WTC11 (cell line): ENCODE measurements around the gene ANO4.

Source experiments
- CTCF ChIP-seq: fragments of 200-600 bp; IDR thresholded peaks from 2 replicates; pipeline ENCODE4 v1.8.0; 2022; ENCODE audit warnings: antibody characterized with exemption
- IRF1 ChIP-seq: sonication (generic); formaldehyde crosslinking; IDR thresholded peaks from 2 replicates; pipeline ENCODE4 v1.8.0; 2023; ENCODE audit warnings: missing genetic modification reagents
- JUN ChIP-seq: sonication (generic); formaldehyde crosslinking; IDR thresholded peaks from 2 replicates; pipeline ENCODE4 v1.8.0; 2023; ENCODE audit warnings: mild to moderate bottlenecking, missing genetic modification reagents
- PREB ChIP-seq: sonication (generic); formaldehyde crosslinking; IDR thresholded peaks from 2 replicates; pipeline ENCODE4 v1.8.1; 2022; ENCODE audit warnings: mild to moderate bottlenecking, missing genetic modification reagents, moderate library complexity, borderline replicate concordance
- ZNF416 ChIP-seq: fragments of 250-450 bp; sonication (Bioruptor Pico); IDR thresholded peaks from 2 replicates; pipeline ENCODE4 v1.9.0; 2021; ENCODE audit warnings: mild to moderate bottlenecking, inconsistent platforms

GRCh38 chr12:101086490-101087135 is 292.0 kb downstream of the ANO4 start:
- TF ChIP-seq PREB (CRISPR knock-in tag) = no peak
- no peak for TF ChIP-seq CTCF
- TF ChIP-seq IRF1 (CRISPR knock-in tag) = no peak
- TF ChIP-seq ZNF416 (CRISPR knock-in tag) = no peak
- TF ChIP-seq JUN = no peak
